Ramos (cell line): ENCODE data around the gene HLA-DQB1.
"Not testable (repeated sequence)": the region's sequence is repeated elsewhere in the genome, so short reads cannot be mapped to it uniquely, and the experiment has no call there.

Experiments used
- in situ Hi-C: fragments of 300-500 bp; cut with MboI; formaldehyde crosslinking; loops from one replicate; pipeline ENCODE4 v1.14.3; 2022; ENCODE audit warnings: low sequenced_read_pairs; ENCODE audit not compliant: unreplicated experiment

Gene HLA-DQB1

DNA sequence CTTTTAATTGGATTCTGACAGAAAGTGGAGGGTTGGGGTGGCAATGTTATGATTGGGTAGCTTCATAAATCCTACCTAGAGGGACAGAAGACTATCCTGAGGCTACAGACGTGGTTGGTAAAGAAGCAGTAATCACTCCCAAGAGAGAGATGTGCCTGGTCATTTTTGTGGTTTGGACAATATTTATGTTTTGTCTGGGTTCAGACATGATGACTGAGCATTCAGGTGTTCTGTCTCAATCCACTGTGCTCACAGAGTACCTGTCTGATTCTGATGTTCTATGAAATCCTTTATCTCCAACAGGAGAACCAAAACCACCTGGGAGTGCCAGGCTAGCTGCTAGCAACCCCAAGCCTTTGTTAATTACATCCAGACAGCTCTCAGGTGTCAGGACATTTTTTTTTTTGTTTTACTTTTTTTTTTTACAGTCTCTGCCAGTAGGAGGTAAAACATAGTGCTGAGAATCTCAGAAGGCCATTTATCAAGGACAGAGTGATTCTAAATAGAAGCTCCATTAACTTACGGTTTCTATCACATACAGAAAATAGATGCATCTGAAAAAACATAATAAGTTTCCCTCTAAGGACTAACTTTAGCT lies 30.8 kb downstream of the HLA-DQB1 start:
- in situ Hi-C loops = no loop called here

DNA sequence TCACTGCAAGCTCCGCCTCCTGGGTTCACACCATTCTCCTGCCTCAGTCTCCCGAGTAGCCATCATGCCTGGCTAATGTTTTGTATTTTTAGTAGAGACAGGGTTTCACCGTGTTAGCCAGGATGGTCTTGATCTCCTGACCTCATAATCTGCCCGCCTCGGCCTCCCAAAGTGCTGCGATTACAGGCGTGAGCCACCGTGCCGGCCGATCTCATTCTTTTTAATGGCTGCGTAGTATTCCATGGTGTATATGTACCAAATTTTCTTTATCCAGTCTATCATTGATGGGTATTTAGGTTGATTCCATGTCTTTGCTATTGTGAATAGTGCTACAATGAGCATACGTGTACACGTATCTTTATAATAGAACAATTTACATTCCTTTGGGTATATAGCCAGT lies 36.7 kb downstream of the HLA-DQB1 start:
- in situ Hi-C loops = not testable (repeated sequence)

DNA sequence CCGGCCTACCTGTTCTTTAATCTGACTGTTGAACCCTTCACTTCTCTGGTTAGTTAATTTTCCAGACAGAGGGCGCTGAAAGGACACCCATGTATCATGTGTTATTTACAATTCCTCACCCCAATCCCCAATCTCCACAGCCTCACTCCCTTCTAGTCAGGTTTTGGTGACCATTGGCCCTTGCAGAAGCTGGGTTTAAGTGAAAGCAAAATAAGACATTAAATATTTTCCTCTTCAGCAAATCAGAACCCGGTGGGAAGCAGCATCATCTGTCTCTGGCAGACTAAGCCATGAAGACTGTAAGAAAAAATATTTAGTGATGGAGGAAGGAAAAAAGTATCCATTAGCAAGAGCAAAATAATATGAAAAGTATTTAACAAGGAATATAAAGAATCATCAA lies 38.6 kb downstream of the HLA-DQB1 start:
- in situ Hi-C loops = no loop called here

DNA sequence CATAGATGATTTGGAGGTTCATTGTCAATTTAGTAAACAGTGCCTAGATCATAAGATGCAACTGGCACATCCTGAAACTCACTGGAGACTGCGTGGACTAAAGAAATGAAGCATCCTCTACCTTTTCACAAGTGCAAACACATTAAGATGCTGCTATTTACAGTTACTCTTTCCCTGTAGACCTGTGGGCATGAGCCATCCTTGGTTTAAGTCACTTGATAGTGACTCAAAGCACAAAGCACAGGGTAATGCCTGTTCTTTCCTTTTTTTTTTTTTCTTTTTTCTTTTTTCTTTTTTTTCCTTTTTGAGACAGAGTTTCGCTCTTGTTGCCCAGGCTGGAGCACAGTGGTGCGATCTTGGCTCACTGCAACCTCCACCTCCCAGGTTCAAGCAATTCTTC lies 39.2 kb downstream of the HLA-DQB1 start:
- in situ Hi-C loops = no loop called here

DNA sequence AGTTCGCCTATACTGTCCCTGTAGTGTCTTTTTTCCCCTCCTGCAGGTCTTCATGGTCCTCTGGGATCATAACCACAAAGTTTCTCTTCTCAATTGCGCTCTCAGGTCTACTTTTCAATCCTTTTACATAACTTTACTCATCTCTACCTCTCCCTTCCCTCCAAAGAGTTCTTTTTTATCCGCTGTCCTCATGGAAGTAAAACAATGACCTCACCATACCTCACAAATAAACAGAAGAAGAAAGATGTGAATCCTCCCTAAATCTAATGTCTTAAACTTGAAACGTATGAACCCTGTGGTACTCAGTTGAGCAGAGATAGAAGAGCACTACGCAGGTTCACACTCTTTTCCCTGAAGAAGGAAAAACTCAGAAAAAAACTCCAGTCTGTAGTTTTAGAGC lies 41.3 kb downstream of the HLA-DQB1 start:
- in situ Hi-C loops = no loop called here

DNA sequence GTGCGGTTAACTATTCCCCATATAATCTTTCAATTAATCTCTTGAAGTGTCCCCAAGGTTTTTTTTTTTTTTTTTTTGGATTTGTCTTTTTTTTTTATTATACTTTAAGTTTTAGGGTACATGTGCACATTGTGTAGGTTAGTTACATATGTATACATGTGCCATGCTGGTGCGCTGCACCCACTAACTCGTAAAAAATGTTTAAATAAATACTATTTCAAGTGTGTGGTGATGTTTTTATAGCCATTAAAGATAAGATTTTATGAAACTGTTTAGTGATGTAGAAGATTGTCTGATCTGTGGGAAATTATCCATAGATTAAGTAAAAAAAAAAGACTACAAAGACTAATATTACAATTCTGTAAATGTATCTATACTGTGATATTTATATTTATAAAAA lies 41.9 kb downstream of the HLA-DQB1 start:
- in situ Hi-C loops = no loop called here

DNA sequence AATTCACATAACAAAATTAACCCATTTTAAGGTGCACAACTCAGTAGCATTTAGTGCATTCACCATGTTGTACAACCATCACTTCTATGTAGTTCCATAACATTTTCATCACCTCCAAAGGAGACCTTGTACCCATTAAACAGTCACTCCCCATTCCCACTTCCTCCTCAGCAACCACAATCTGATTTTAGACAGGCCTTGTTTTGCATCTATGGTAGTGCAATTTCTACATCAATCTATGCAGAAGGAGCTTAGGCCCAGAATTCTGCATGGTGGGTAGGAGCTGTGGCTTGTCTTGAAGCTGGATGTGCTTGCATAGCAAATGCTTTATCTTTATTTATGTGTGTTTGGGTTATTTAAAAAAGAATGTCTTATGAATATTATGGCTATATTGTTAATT lies 42.8 kb downstream of the HLA-DQB1 start:
- in situ Hi-C loops = no loop called here

DNA sequence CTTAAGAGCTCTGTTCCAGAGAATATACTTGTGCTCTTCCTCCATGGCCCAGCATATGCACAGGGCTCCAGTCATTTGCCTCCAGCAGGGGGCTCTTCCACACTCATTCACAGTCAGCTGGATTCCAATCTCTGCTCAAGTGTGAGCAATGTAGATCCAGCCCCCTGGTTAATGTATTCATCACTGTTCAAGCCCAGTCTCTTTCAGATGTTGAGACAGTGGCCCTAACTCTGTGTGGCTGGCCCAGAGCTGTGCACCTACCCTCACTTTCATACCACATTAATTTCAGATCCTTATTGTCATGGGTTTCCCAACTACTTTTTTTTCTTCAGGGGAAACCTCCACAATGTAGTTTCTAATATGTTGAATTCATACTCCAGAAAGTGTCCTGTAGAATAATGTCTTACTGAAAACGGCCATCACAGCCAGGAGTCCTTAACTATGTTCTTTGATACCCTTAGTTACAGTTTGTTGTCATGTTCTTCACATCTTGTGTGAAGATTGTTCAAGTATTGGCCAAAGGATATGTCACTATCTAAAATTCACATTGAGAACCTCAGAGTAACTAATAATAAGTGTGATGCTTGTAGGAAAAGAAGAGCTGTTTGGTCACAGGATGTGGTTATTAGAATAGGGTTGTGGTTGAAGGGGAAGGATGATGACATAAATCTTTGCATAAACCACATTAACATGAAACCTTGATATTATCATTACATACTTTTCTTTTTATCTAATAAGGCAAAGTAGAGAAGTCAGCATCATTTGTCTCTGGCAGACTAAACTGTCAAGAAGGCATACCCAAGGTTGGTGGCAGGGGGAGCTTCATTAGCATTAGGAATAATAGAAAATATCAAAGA lies 43.7 kb downstream of the HLA-DQB1 start:
- in situ Hi-C loops = no loop called here

DNA sequence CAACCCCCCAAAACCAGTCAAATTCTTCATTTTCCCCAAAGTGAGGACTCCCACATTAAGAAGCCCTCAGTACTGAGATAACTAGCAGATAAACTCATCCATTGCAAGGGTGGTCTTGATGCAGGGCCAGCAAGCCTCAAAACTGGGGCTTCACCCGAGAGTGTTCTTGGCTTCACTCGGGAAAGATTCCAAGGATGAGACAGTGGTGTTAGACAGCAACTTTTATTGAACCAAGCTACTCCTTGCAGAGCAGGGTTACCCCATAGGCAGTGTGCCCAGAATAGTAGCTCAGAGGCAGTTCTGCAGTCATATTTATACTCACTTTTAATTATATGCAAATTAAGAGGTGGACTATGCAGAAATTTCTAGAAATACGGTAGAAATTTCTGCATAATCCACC lies 45.1 kb downstream of the HLA-DQB1 start:
- in situ Hi-C loops = no loop called here

DNA sequence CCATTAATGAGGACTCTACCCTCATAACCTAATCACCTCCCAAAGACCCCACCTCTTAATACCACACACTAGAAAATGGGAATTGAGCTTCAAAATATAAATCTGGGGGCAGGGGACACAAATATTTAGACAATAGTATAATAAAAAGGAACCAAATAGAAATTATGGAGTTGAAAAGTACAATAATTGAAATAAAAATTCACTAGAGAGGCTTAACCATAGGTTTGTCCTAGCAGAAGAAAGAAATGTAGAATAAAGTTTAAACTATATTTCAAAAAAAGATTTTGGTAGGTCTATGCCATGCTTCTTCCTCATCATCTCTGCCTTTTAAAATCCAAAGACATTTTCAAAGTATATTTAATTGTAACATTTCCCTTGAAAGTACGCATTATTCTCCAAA lies 48.7 kb downstream of the HLA-DQB1 start:
- in situ Hi-C loops = no loop called here

DNA sequence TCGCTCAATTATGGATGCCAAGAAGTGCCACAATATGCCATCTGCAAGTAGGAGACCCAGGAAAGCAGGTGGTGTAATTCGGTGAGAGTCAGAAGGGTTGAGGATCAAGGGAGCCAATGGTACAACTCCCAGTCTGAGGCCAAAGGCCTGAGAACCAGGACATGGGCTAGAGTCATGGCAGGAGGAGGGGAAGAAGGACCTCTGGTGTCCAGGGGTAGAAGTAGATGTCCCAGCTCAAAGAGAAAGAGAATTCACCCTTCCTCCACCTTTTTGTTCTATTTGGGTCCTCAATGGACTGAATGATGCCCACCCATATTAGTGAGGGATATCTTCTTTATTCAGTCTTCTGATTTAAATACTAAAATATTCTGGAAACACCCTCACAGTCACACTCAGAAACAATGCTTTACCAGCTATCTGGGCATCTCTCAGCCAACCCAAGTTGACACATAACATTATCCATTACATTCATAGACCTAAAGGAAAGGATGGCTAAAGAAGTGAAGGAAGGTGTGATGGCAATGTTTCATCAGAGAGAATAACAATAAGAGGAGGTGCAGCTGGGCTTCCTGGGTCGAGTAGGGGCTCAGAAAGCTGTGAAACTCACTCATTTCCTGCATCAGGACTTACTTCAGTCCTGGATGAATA lies 50.4 kb downstream of the HLA-DQB1 start:
- in situ Hi-C loops = no loop called here

DNA sequence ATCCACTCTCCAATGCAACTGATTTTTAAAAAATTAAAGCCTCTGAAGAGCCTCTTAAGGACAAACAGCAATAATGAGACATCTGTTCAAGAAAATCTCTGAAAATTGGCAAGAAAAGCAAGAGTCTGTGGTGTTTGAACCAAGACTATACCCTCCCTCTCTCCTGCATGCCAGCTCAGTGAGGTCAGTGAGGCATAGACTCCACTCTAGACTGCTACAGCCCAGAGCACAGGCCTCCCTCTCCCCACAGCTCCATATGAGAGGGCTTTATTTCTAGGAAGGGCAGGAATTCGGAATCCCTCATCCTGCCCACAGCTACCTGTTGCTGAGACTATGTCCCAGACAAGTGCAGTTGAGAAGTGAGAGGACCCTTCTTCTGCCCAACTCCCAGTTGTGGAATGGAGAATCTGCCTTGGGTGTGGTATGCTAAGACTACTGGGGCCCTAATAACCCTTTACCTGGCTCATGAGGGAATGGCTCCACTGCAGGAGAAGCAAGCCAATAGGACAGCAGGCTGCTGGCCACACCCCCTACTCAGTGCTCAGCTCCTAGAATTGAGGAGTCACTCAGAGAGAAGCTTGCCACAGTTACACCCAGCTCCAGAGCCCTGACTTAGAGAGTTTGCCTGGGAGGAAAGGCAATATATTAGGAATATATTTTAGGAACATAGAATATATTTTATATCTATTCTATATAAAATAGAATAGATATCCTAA lies 51.9 kb downstream of the HLA-DQB1 start:
- in situ Hi-C loops = no loop called here

DNA sequence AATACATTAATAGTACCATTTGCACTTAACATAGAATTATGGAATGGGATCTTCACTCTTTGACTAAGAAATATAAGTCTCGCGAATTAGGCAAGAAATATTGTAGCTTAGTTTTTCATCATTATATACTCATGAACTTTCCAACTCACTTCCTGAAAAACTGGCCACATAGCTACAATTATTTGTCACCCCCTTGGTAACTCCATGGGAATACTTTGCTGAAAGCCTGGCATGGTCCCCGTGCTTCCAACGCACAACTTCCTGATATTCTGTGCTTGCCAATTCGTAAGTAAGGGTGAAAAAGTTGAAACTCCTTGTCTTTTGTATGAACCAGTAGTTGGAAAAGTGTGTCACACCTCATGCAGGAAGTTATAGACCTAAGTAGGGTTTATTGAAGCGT lies 53.0 kb downstream of the HLA-DQB1 start:
- in situ Hi-C loops = no loop called here

DNA sequence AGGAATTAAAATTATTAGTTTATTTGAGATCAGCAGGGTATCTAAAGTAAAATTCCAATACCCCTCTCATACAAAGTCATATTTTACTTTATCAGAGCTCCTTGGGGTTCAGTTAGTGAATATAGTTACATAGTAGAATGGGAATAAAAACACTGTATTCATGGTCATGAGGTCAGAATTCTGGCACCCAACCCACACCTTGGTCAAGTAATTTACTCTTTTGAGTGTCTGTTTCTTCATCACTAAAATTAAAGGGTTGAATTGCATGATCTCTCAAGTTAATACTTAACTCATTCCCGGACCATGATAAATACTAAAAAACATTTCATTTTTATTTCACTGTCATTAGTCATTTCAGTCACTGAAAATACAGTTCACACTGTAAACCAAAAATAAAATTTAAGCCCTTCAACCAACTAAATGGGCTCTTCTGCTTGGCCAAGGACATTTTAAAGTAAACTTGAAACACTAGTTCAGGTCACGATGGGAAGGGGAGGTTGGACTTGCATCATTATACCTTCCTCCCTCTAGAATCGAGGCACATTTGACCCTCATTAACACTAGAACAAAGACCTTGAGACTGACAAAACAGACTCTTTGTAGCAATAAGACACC lies 55.7 kb downstream of the HLA-DQB1 start:
- in situ Hi-C loops = no loop called here

DNA sequence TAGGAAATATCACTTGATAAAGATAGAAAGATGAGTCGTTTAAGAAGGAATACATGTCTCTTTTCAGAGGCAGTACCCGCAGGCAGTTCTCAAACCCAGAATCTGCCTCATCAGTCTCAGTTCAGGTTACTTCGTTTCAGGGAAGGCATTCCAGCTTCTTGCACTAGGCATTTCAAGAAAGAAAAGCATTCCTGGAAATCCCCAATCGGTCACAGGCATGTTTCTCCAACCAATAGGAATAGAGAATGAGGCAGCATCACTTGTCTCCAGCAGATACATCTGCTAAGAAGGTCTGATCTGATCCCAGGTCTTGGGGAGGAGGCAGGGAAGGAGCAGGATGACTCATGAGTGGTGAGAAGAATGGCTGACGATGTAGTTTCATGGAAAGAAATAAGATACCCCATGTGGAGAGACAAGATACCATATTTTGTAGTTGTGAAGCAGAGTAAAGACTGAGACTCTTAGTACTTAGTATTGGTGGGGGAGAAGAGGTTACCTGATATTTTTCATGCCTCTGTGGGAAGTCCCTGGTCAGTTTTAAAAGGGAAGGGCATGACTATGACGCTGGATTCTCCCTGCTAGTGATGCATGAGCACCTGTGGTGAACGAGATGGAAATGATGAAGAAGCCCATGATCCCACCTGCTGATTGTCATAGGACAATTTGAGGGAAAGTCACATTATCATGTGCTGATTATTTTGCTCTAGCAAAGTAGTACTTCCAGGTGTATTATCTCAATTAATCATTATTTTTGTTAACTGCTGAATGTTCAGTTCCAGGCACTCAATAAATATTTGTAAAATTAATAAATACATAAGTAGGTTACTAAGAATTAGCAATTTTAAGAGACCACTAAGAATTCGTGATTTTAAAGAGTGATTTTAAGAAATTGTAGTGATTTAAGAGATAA lies 56.5 kb downstream of the HLA-DQB1 start:
- in situ Hi-C loops = no loop called here
